Stimulated activated CD4-positive, alpha-beta T cell treated with anti-CD3 and anti-CD28 coated beads, Interleukin-4, amount 100 ng/mL, for 1 hour (primary cell): ENCODE results near the gene NAAA.
"Not testable (repeated sequence)": the region's sequence is repeated elsewhere in the genome, so short reads cannot be mapped to it uniquely, and the experiment has no call there.

Experiments
- DNase-seq: peaks from one replicate; pipeline ENCODE4 v3.0.0-alpha.2; 2020

Gene NAAA

DNA sequence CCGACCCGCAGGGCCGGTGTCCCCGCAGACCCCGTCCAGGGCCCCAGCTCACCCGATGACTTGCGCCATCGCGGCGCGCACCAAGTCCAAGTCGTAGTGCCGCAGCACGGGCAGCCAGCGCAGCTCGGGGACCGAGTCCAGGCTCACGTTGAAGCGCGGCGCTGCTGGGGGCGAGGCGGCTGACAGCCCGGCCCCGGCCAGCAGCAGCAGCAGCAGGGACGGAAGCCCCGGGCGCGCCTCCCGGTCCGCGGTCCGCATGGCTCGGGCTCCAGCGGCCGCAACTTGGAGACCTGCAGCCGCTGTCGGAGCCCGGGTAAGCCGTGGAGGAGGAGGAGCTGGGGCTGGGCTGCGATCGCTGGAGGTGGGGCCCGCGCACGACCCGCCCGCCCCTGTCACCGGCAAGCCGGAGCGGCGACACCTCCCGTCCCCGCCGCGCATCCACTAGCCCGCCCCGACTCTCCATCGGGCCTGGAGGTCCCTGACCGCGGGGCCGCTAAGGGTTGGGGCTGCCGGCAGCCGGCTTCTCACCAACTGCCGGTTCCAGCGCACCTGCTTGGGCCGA is at the start of gene NAAA:
NAAA (minus strand) TSS at position 322 of the 562 bp plus-strand sequence; CDS start at position 258, 64 bp downstream.
- peak; percentile 80 for DNase-seq

- DNase-seq, result no peak
These were observed 49.2 kb upstream of the NAAA start for GRCh38 chr4:75989846-75990528.

DNA sequence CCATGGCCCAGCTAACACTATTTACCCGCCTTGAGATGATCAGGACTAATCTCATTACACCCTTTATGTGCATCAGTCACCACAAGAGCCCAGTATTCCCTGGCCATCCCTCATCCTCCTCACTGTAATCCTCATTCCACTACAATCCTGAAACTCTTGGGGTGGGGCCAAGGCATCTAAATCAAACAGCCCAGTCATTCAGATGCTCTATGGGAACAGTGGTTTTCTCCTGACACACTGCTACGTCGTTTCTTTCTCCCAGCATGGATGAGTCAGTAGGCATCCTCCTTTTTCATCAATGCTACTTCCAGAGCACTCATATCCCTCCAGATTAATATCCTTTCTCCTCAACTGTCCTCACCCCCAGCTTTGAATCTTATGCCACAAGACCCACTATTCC is 44.3 kb upstream of the NAAA start:
- no peak for DNase-seq

GRCh38 chr4:75980576-75980975 is 39.8 kb upstream of the NAAA start:
- DNase-seq, result no peak

- no peak for DNase-seq
These were observed 35.4 kb upstream of the NAAA start for GRCh38 chr4:75976177-75976576.

DNA sequence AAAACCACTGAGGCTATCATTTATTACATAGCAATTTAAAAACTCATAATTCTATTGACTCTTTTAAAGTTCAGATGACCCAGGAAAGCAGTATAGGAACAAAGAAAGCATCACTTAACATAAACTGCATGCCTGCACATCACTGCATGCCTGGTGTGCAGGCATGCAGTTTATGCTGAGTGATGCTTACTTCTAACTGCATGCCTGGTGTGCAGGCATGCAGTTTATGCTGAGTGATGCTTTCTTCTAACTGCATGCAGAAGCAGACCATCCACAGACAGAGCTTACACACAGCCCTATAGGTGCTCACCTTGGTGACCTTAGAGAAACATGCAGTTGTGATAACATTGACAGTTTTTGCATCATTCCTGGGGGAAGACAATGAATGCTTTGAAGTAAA is 33.0 kb upstream of the NAAA start:
- DNase-seq, result no peak

- no peak for DNase-seq
These were observed 27.3 kb upstream of the NAAA start for GRCh38 chr4:75968084-75968483.

GRCh38 chr4:75963558-75963957 is 22.7 kb upstream of the NAAA start:
- DNase-seq, result no peak

GRCh38 chr4:75962072-75962471 is 21.3 kb upstream of the NAAA start:
- not testable (repeated sequence) for DNase-seq

DNA sequence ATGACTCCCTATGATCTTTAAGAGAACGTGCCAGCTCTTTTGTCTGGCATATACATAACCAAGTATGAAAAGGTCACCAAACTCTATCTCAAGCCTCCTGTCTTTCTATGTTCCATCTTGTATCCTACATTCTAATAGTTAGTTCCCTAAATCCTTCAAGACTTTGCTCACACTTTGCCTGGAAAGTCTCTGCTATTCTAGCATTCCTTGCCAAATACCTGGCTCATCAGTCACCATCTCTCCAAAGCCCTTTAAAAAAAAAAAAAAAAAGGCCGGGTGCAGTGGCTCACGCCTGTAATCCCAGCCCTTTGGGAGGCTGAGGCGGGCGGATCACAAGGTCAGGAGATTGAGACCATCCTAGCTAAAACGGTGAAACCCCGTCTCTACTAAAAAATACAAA is 17.7 kb upstream of the NAAA start:
- DNase-seq, result not testable (repeated sequence)

DNA sequence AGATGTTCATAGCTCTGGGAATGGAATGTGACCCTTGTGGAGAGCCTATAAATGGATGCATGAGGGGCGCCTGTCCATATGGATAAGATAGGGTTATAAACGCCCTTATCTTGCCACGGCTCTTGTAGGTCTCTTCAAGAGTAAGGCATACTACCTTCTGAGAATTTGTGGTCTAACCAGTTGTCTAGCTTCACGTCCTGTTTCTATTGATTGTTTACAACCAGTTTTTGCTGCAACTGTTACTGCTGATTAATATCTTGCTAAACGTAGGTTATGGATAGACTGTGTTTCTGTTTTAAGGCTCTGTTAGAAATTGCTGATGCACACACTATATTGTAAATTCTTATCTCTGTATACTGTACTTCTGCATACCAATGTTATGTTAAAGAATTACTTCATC is 14.0 kb upstream of the NAAA start:
- not testable (repeated sequence) for DNase-seq

DNA sequence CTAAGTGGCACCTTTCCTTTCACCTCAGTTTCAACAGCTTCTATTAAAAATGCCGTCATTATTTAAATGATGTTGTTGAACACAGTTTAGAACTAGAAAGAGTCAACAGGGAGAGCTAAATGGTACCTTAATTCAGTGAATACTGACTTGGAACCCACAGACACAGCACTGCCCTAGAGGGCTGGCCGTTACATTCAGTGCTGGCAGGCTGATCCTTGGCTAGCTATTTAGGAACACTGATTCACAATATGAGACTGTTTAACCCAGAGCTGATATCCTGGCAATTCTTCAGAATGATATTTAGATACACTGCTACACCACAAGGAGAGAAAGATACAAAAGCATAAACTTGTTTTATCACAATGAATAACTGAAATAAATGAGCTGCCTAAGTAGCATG is 12.7 kb upstream of the NAAA start:
- DNase-seq, result no peak

DNA sequence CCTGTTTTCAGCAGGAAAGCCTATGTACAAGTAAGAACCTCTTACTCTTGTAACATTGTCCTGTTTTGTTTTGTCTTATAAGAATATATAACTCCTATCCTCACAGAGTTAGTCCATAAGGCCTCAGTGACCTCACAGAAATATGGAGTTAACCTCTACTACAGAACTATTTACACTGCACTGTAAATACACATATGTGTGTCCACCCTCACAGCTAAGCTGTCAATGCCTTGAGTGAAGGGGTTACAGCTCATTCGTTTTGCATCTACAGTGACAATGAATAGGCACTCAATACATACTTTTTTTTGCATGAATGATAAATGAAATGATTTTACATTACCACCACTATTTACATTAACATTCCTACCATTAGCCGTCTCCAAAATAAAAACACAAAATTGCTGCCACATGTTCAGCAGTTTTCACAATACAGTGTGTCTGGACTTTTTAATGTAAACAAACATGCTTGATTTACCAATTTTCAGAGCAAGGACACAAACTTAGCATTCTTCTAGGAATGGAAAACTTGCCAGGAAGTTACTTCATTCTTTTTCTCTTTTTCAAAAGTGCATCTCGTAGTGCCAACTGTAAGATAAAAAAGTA is 9.5 kb upstream of the NAAA start:
- DNase-seq, result no peak

- DNase-seq, result no peak
These were observed 8.1 kb upstream of the NAAA start for GRCh38 chr4:75948822-75949444.

DNA sequence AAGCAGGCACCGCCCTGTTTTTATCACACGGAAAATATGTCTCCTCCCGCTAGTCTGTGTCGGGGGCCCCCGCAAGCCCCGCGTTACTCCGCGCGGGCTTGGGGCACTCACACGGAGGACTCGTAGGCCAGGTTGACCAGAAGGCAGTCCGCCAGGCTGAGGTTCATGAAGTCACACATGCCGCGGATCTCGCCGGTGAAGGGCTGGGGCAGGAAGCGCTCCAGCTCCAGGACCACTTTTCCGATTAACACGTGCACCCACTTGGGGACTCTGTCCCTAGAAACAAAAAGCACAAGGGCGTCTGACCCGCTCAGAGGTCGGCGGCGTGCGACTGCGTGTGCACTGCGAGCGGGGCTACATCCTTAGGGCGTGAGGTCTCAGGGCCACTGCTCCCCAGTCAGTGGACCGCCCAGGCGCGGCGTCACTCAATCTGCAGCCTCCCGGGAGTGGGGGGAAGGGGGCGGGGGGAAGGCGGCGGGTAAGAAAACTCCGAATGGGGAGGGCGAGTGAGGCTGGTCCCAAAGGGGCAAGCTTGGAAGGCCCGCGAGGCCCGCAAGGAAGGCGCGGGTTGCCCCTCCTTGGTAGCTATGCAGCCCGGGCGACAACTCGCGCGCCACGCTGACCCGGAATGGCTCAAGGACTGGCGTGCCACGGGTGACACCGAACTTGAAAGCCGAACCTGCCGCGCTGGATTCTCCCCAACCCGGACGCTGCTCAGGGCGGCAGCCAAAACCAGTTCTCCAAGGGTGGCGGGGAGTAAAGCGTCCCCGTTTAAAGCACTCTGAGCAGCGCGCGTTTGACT is 722 bp downstream of the NAAA start:
- peak; percentile 80 for DNase-seq

- no peak for DNase-seq
These were observed 5.2 kb downstream of the NAAA start for GRCh38 chr4:75935628-75936027.

DNA sequence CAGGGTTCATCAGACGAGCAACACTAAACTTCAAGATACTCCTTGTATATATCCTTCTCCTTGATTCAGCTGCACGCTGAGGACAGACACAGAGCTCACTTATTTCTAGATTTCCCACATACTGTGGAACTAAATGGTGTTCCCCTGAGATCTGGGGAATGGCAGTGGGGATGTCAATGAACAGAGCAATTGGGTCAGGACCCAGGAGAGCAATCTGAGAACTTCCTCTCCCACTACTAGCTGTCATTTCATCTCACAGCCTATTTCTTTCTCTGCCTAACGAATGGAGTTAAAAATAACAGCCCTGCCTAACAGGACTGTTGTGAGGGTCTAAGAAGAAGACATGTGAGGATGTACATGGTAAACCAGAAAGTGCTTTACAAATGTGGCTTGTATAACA is 10.7 kb downstream of the NAAA start:
- no peak for DNase-seq

GRCh38 chr4:75924916-75925315 is 15.9 kb downstream of the NAAA start:
- DNase-seq, result not testable (repeated sequence)

- DNase-seq, result no peak
These were observed 16.4 kb downstream of the NAAA start for GRCh38 chr4:75924309-75924827.

- DNase-seq, result no peak
These were observed 18.2 kb downstream of the NAAA start for GRCh38 chr4:75922588-75922987.

DNA sequence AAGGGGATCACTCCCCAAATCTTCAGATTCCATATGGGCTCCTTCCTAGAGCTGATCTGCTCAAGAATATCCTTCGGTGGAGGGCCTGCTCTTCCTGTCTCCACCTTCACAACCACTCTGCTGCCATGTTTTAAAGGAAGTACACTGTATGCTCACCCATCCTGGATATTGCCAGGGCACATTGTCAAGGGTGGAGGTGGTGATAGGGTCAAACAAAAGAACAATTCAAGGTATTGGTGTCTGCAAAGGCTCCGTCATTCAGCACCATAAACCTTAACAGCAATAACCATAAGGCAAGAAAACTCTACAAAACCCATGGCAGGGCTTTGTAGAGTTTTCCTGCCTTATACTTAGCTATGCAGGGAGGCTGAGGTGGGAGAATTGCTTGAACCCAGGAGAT is 18.9 kb downstream of the NAAA start:
- DNase-seq, result no peak

- DNase-seq, result no peak
These were observed 20.5 kb downstream of the NAAA start for GRCh38 chr4:75920327-75920726.

GRCh38 chr4:75919920-75920319 is 20.9 kb downstream of the NAAA start:
- no peak for DNase-seq
